ENCODE data around the gene PRX. TPM values are rescaled to one million over a fixed set of nuclear protein-coding genes. Genes with fewer than 3 reads are reported as not detected.

PRX gene
- total and polyA plus RNA-seq, 2 of the 4 experiments (the other 2 are of a cell fraction), result 0.90 to 1.7 TPM

DNA sequence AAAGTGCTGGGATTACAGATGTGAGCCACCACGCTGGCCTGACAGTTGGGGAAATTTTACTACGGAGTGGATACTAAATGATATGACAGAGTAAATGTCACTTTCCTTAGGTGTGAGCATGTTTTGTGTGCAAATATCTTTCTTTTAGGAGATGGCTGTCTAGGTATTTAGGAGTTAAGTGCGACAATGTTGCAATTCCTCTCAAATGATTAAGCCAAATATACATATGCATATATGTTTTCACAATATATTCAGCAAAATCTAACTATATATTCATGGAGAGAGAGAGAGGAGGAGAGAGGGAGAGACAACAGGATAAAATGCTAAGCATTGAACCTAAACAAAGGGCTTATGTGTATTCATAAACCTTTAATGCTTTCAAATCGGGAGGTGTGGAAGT, 36.3 kb upstream of the PRX start:
- no peak overlapping the region for H4K8ac ChIP-seq (ENCODE audit: low read depth in 2 of 2, low read length in 2 of 2)
- H3K9me1 ChIP-seq (ENCODE audit: insufficient read depth, low read length), result peaks cover 3% of the 10 kb centered on the region; the same call in 1 of the 2 replicates
- H3K4me3 ChIP-seq (ENCODE audit: insufficient read depth, low read depth, low read length), result no peak overlapping the region
- no peaks in the 10 kb centered on the region for H3K27me3 ChIP-seq (ENCODE audit: control insufficient read depth, insufficient read depth, low read length)
- no peak overlapping the region for H3K4ac ChIP-seq (ENCODE audit: low read depth, low read length)
- no CpG with 5 or more reads among the region's 4 CpGs for WGBS, 2 experiments (ENCODE audit: extremely low coverage in 2 of 2, insufficient read length in 1 of 2)
- dilution Hi-C loops (cut with HindIII; ENCODE audit: low sequenced_read_pairs, unreplicated experiment), result no loop called here
- DNase-seq (no peak), ATAC-seq (ENCODE audit: low read depth) (no peak)
- no peak overlapping the region for H4K91ac ChIP-seq (ENCODE audit: insufficient read depth, low read depth, low read length)
- H2AK9ac ChIP-seq (replicated peaks; ENCODE audit: low read depth, low read length, poor library complexity), result no peak overlapping the region
- H2BK120ac ChIP-seq (ENCODE audit: low read depth, low read length), result no peak overlapping the region
- no peak overlapping the region for H2BK5ac ChIP-seq (ENCODE audit: low read depth, low read length, poor library complexity, severe bottlenecking)
- BruUV-seq (replicated peaks), result no TSS peak
- H3K4me2 ChIP-seq (ENCODE audit: low read depth, low read length), result no peak overlapping the region
- H2BK15ac ChIP-seq (ENCODE audit: low read depth, low read length), result no peak overlapping the region
- intact Hi-C loops (cut with micrococcal nuclease), result no loop called here
- no peak overlapping the region for H2AK5ac ChIP-seq (ENCODE audit: low read depth, low read length)
- 0 out of 4 replicates have a peak, but pooled peaks cover 0 to 4% of the 10 kb centered on the region in 2 experiments for H3K79me1 ChIP-seq (ENCODE audit: low read depth in 1 of 2, low read length in 2 of 2)
- no peak for TF ChIP-seq BHLHE40 (IDR thresholded peaks at IDR 0.05; ENCODE audit: low read depth, low read length)
- no peak for TF ChIP-seq FOS (IDR thresholded peaks at IDR 0.05; ENCODE audit: low read depth, low read length)
- TF ChIP-seq, protein P1, sequence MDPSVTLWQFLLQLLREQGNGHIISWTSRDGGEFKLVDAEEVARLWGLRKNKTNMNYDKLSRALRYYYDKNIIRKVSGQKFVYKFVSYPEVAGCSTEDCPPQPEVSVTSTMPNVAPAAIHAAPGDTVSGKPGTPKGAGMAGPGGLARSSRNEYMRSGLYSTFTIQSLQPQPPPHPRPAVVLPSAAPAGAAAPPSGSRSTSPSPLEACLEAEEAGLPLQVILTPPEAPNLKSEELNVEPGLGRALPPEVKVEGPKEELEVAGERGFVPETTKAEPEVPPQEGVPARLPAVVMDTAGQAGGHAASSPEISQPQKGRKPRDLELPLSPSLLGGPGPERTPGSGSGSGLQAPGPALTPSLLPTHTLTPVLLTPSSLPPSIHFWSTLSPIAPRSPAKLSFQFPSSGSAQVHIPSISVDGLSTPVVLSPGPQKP (IDR thresholded peaks at IDR 0.05; ENCODE audit: borderline replicate concordance, low read depth, low read length), result no peak
- TF ChIP-seq SMC3 (IDR thresholded peaks at IDR 0.05; ENCODE audit: low read depth, low read length), result no peak
- TF ChIP-seq CHD1 (IDR thresholded peaks at IDR 0.05; ENCODE audit: low read depth, low read length), result no peak
- TF ChIP-seq MAZ (IDR thresholded peaks at IDR 0.05; ENCODE audit: borderline replicate concordance, low read depth, low read length), result no peak
- no peak for TF ChIP-seq NFE2L2 (IDR thresholded peaks at IDR 0.05; ENCODE audit: low read depth, low read length)
- no peak for TF ChIP-seq MAFK (IDR thresholded peaks at IDR 0.05; ENCODE audit: low read depth, low read length)
- TF ChIP-seq RAD21 (IDR thresholded peaks at IDR 0.05; ENCODE audit: low read length), result no peak
- TF ChIP-seq RCOR1 (IDR thresholded peaks at IDR 0.05; ENCODE audit: insufficient replicate concordance, low read length), result no peak
- TF ChIP-seq, protein P2, sequence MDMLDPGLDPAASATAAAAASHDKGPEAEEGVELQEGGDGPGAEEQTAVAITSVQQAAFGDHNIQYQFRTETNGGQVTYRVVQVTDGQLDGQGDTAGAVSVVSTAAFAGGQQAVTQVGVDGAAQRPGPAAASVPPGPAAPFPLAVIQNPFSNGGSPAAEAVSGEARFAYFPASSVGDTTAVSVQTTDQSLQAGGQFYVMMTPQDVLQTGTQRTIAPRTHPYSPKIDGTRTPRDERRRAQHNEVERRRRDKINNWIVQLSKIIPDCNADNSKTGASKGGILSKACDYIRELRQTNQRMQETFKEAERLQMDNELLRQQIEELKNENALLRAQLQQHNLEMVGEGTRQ (IDR thresholded peaks at IDR 0.05; ENCODE audit: low read depth, low read length), result no peak
- no peak for TF ChIP-seq RFX5 (IDR thresholded peaks at IDR 0.05; ENCODE audit: low read depth, low read length)
- TF ChIP-seq CEBPB (IDR thresholded peaks at IDR 0.05; ENCODE audit: low read depth, low read length), result no peak
- no peak for TF ChIP-seq MXI1 (IDR thresholded peaks at IDR 0.05; ENCODE audit: borderline replicate concordance, low read depth, low read length)
- TF ChIP-seq, protein P3, sequence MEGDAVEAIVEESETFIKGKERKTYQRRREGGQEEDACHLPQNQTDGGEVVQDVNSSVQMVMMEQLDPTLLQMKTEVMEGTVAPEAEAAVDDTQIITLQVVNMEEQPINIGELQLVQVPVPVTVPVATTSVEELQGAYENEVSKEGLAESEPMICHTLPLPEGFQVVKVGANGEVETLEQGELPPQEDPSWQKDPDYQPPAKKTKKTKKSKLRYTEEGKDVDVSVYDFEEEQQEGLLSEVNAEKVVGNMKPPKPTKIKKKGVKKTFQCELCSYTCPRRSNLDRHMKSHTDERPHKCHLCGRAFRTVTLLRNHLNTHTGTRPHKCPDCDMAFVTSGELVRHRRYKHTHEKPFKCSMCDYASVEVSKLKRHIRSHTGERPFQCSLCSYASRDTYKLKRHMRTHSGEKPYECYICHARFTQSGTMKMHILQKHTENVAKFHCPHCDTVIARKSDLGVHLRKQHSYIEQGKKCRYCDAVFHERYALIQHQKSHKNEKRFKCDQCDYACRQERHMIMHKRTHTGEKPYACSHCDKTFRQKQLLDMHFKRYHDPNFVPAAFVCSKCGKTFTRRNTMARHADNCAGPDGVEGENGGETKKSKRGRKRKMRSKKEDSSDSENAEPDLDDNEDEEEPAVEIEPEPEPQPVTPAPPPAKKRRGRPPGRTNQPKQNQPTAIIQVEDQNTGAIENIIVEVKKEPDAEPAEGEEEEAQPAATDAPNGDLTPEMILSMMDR (conservative IDR thresholded peaks at IDR 0.05; ENCODE audit: low read depth, low read length), result no peak
- TF ChIP-seq POLR2A (IDR thresholded peaks at IDR 0.05; ENCODE audit: low read depth, low read length), result no peak
- H3K23ac ChIP-seq (ENCODE audit: low read depth, low read length), result no peak overlapping the region
- H3K18ac ChIP-seq (ENCODE audit: low read depth, low read length), result no peak overlapping the region
- H3K4me1 ChIP-seq (ENCODE audit: control insufficient read depth, insufficient read depth, low read length), result no peaks in the 10 kb centered on the region; the same call in 1 of the 2 replicates
- no peak overlapping the region for H4K5ac ChIP-seq (ENCODE audit: low read depth, low read length)
- in situ Hi-C loops (cut with MboI; ENCODE audit: low sequenced_read_pairs), result no loop called here
- H3K9ac ChIP-seq (ENCODE audit: low read depth, low read length), result no peak overlapping the region
- H2AFZ ChIP-seq (replicated peaks; ENCODE audit: low read length, poor library complexity), result no peak overlapping the region
- H3K14ac ChIP-seq (replicated peaks; ENCODE audit: low read depth, low read length), result no peak overlapping the region
- ChIA-PET POLR2A (ENCODE audit: unreplicated experiment) (no interaction called here), CTCF (no interaction called here)
- H3K27ac ChIP-seq (ENCODE audit: insufficient read depth, low read length), result no peak overlapping the region
- H4K20me1 ChIP-seq (ENCODE audit: insufficient read depth, low read length), result no peaks in the 10 kb centered on the region
- H3K9me3 ChIP-seq (ENCODE audit: control insufficient read depth, insufficient read depth, low read length), result no peaks in the 10 kb centered on the region
- H3K36me3 ChIP-seq (ENCODE audit: control insufficient read depth, insufficient read depth, low read length), result peaks cover 6% of the 10 kb centered on the region; the same call in 1 of the 2 replicates
- no peak overlapping the region for H2BK20ac ChIP-seq (ENCODE audit: low read depth, low read length)
- no peak overlapping the region for H3K56ac ChIP-seq (ENCODE audit: extremely low read depth, insufficient read depth, low read length)
